ENCODE results near the gene CSMD2. TPM values are rescaled to one million over a fixed set of nuclear protein-coding genes. Genes with fewer than 3 reads are reported as not detected.

The CSMD2 gene
- polyA plus RNA-seq, 2 donors = 0.02 to 0.08 TPM

GRCh38 chr1:33650708-33651107, 514.3 kb downstream of the CSMD2 start:
- 77% methylated on average over 3 of the region's 3 CpGs for WGBS, 2 donors

GRCh38 chr1:33649759-33650158, 515.3 kb downstream of the CSMD2 start:
- no peak overlapping the region for H3K4me3 ChIP-seq (ENCODE audit: low read depth in 1 of 2, low read length in 2 of 2)
- H3K9me3 ChIP-seq (ENCODE audit: control insufficient read depth in 2 of 2, insufficient read depth in 1 of 2, low read depth in 1 of 2, low read length in 1 of 2) = peaks cover 0 to 3% of the 10 kb centered on the region in 2 donors
- WGBS, 2 donors = 84% methylated on average over 7 of the region's 7 CpGs
- no peaks in the 10 kb centered on the region for H3K4me1 ChIP-seq (ENCODE audit: control insufficient read depth in 2 of 2, insufficient read depth in 2 of 2, low read length in 1 of 2)
- H3K36me3 ChIP-seq (ENCODE audit: control insufficient read depth in 2 of 2, insufficient read depth in 2 of 2, low read length in 1 of 2) = no peaks in the 10 kb centered on the region
- H3K27ac ChIP-seq (ENCODE audit: low read depth in 2 of 2, low read length in 1 of 2) = no peak overlapping the region
- H3K27me3 ChIP-seq (ENCODE audit: control insufficient read depth in 1 of 2, insufficient read depth in 2 of 2, low read length in 2 of 2) = peaks cover 0 to 1% of the 10 kb centered on the region in 2 donors

More at GRCh38 chr1:33650708-33651107, 514.3 kb downstream of the CSMD2 start:
- Histone ChIP-seq H3K36me3 (ENCODE audit: control insufficient read depth in 2 of 2, insufficient read depth in 2 of 2, low read length in 1 of 2) (no peaks in the 10 kb centered on the region), H3K27me3 (ENCODE audit: control insufficient read depth in 1 of 2, insufficient read depth in 2 of 2, low read length in 2 of 2) (no peaks in the 10 kb centered on the region), H3K9me3 (ENCODE audit: control insufficient read depth in 2 of 2, insufficient read depth in 1 of 2, low read depth in 1 of 2, low read length in 1 of 2) (peaks cover 0 to 3% of the 10 kb centered on the region in 2 donors), H3K4me1 (ENCODE audit: control insufficient read depth in 2 of 2, insufficient read depth in 2 of 2, low read length in 1 of 2) (no peaks in the 10 kb centered on the region), H3K4me3 (ENCODE audit: low read depth in 1 of 2, low read length in 2 of 2) (no peak overlapping the region), H3K27ac (ENCODE audit: low read depth in 2 of 2, low read length in 1 of 2) (no peak overlapping the region)

DNA sequence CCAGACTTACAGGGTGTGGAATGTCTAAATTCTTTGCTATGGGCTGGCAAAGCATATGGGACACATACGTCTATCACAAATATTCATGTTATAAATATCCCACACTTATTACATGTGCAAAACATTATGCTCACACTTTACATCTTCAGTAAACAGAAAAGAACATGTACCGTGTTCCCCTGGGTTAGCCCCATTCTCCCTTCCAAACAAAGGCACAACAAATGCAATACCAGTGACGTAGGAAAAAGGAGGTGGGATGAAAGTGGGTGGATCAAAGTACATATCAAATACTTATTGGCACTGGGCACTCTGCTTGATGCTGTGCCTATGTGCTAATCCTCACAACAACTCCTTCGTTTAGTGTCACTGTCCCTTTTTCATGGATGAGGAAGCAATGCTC, 521.8 kb downstream of the CSMD2 start:
- Histone ChIP-seq H3K27ac (ENCODE audit: low read depth in 2 of 2, low read length in 1 of 2) (no peak overlapping the region), H3K27me3 (ENCODE audit: control insufficient read depth in 1 of 2, insufficient read depth in 2 of 2, low read length in 2 of 2) (peaks cover 0 to 3% of the 10 kb centered on the region in 2 donors), H3K4me3 (ENCODE audit: low read depth in 1 of 2, low read length in 2 of 2) (no peak overlapping the region), H3K4me1 (ENCODE audit: control insufficient read depth in 2 of 2, insufficient read depth in 2 of 2, low read length in 1 of 2) (no peaks in the 10 kb centered on the region), H3K36me3 (ENCODE audit: control insufficient read depth in 2 of 2, insufficient read depth in 2 of 2, low read length in 1 of 2) (no peaks in the 10 kb centered on the region), H3K9me3 (ENCODE audit: control insufficient read depth in 2 of 2, insufficient read depth in 1 of 2, low read depth in 1 of 2, low read length in 1 of 2) (peaks cover 0 to 3% of the 10 kb centered on the region in 2 donors)
- 56 to 73% methylated on average over 4 of the region's 4 CpGs for WGBS, 2 donors

DNA sequence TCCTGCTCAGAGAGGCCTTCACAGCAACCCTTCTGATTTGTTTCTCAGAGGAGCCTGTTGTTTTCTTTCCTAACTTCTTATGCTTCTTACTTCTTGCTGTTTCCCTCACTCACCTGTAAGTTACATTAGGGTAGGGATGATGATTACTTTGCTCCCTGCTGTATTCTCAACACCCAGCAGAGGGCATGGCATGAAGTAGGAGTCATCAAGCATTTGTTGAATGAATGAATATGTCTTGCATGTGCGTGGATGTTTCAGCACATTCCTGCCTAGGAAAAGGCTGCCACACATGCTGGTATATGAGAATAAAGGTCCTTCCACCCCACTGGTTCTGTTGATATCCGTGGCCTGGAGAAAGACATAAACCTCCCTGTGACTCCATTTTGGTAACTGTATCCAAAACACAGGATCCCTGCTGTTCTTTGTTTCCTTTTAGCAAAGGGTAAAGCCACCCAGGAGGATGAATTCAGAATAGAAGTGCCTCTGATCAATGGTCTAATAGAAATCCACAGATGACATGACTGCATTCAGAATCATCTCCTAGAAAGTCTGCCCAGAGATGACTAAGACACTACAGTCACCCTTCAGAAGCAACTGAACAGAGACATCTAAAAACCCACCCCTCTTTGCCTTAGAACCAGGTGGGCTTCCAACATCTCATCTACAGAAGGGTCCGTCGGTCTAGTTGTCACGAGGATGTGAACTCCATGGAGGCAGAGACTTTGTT, 523.8 kb downstream of the CSMD2 start:
- H3K27me3 ChIP-seq (ENCODE audit: control insufficient read depth in 1 of 2, insufficient read depth in 2 of 2, low read length in 2 of 2) = peaks cover 0 to 3% of the 10 kb centered on the region in 2 donors
- no peaks in the 10 kb centered on the region for H3K9me3 ChIP-seq (ENCODE audit: control insufficient read depth in 2 of 2, insufficient read depth in 1 of 2, low read depth in 1 of 2, low read length in 1 of 2)
- no peaks in the 10 kb centered on the region for H3K36me3 ChIP-seq (ENCODE audit: control insufficient read depth in 2 of 2, insufficient read depth in 2 of 2, low read length in 1 of 2)
- whole genome bisulfite sequencing, 2 donors = 75 to 78% methylated on average over 5 of the region's 5 CpGs
- no peak overlapping the region for H3K27ac ChIP-seq (ENCODE audit: low read depth in 2 of 2, low read length in 1 of 2)
- no peak overlapping the region for H3K4me3 ChIP-seq (ENCODE audit: low read depth in 1 of 2, low read length in 2 of 2)
- H3K4me1 ChIP-seq (ENCODE audit: control insufficient read depth in 2 of 2, insufficient read depth in 2 of 2, low read length in 1 of 2) = no peaks in the 10 kb centered on the region

DNA sequence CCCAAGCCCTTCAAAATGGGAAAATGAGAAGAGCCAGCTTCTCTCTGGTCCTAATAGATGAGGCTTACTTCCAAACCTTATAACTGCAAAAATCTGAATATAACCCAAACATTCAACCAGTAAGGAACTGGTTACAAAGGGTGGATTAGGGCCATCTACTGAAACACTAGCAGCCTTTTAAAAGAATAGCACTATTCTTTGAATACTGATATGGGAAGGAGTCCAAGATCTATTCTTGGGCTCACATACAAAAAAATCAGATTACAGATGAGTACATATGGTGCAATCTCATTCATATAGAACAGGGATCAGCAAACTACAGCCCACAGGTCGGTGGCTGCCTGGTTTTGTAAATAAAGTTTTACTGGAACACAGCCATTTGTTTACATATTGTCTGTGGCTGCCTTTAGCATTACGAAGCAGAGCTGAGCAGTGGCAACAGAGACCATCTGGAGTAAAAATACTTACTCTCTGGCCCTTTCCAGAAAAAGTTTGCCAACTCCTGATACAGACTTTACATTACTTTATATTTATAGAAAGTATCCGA, 524.8 kb downstream of the CSMD2 start:
- Histone ChIP-seq H3K4me1 (ENCODE audit: control insufficient read depth in 2 of 2, insufficient read depth in 2 of 2, low read length in 1 of 2) (peaks cover 2 to 3% of the 10 kb centered on the region in 2 donors), H3K36me3 (ENCODE audit: control insufficient read depth in 2 of 2, insufficient read depth in 2 of 2, low read length in 1 of 2) (no peaks in the 10 kb centered on the region), H3K4me3 (ENCODE audit: low read depth in 1 of 2, low read length in 2 of 2) (no peak overlapping the region), H3K27ac (ENCODE audit: low read depth in 2 of 2, low read length in 1 of 2) (no peak overlapping the region), H3K9me3 (ENCODE audit: control insufficient read depth in 2 of 2, insufficient read depth in 1 of 2, low read depth in 1 of 2, low read length in 1 of 2) (no peaks in the 10 kb centered on the region), H3K27me3 (ENCODE audit: control insufficient read depth in 1 of 2, insufficient read depth in 2 of 2, low read length in 2 of 2) (peaks cover 0 to 3% of the 10 kb centered on the region in 2 donors)
- WGBS, 2 donors = 43 to 46% methylated on average over 3 of the region's 3 CpGs

DNA sequence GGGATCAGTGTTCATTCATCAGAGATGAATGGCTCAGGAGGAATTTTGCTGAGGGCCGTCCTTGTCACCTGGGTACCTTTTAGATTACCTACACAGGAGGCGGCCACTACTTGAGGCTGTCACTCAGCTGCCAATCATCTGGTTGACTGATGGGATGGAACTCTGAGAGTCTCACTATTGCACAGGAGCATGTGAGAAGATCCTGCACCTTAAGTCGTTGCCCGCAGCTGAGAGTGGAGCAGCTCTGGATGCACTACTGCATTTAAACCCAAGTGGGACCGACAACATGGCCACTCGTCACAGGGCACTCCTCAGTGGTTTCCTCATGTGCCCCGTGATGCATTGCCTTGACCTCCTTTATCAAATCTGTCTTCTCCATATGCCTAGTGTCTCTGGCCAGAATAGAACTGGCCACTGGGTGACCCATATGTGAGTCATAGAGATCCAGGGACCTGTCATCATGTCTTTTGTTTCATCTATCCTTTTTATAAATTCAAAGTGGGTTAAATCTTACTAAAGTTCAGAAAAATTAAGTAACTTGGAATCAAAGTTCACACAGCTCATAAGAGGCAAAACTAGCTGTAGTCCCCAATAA, 527.1 kb downstream of the CSMD2 start:
- H3K4me3 ChIP-seq (ENCODE audit: low read depth in 1 of 2, low read length in 2 of 2) = no peak overlapping the region
- peaks cover 3 to 5% of the 10 kb centered on the region in 2 donors for H3K4me1 ChIP-seq (ENCODE audit: control insufficient read depth in 2 of 2, insufficient read depth in 2 of 2, low read length in 1 of 2)
- H3K27ac ChIP-seq (ENCODE audit: low read depth in 2 of 2, low read length in 1 of 2) = no peak overlapping the region
- H3K27me3 ChIP-seq (ENCODE audit: control insufficient read depth in 1 of 2, insufficient read depth in 2 of 2, low read length in 2 of 2) = peaks cover 0 to 3% of the 10 kb centered on the region in 2 donors
- no peaks in the 10 kb centered on the region for H3K36me3 ChIP-seq (ENCODE audit: control insufficient read depth in 2 of 2, insufficient read depth in 2 of 2, low read length in 1 of 2)
- WGBS, 2 donors = 87 to 88% methylated on average over 7 of the region's 7 CpGs
- H3K9me3 ChIP-seq (ENCODE audit: control insufficient read depth in 2 of 2, insufficient read depth in 1 of 2, low read depth in 1 of 2, low read length in 1 of 2) = peaks cover 2 to 4% of the 10 kb centered on the region in 2 donors

- Histone ChIP-seq H3K9me3 (ENCODE audit: control insufficient read depth in 2 of 2, insufficient read depth in 1 of 2, low read depth in 1 of 2, low read length in 1 of 2) (peaks cover 2 to 4% of the 10 kb centered on the region in 2 donors), H3K27me3 (ENCODE audit: control insufficient read depth in 1 of 2, insufficient read depth in 2 of 2, low read length in 2 of 2) (peaks cover 0 to 3% of the 10 kb centered on the region in 2 donors), H3K4me3 (ENCODE audit: low read depth in 1 of 2, low read length in 2 of 2) (no peak overlapping the region), H3K4me1 (ENCODE audit: control insufficient read depth in 2 of 2, insufficient read depth in 2 of 2, low read length in 1 of 2) (peaks cover 3 to 5% of the 10 kb centered on the region in 2 donors), H3K27ac (ENCODE audit: low read depth in 2 of 2, low read length in 1 of 2) (no peak overlapping the region), H3K36me3 (ENCODE audit: control insufficient read depth in 2 of 2, insufficient read depth in 2 of 2, low read length in 1 of 2) (no peaks in the 10 kb centered on the region)
- 91 to 95% methylated on average over 14 of the region's 14 CpGs for WGBS, 2 donors
Observed at GRCh38 chr1:33636209-33636608, 528.8 kb downstream of the CSMD2 start.

DNA sequence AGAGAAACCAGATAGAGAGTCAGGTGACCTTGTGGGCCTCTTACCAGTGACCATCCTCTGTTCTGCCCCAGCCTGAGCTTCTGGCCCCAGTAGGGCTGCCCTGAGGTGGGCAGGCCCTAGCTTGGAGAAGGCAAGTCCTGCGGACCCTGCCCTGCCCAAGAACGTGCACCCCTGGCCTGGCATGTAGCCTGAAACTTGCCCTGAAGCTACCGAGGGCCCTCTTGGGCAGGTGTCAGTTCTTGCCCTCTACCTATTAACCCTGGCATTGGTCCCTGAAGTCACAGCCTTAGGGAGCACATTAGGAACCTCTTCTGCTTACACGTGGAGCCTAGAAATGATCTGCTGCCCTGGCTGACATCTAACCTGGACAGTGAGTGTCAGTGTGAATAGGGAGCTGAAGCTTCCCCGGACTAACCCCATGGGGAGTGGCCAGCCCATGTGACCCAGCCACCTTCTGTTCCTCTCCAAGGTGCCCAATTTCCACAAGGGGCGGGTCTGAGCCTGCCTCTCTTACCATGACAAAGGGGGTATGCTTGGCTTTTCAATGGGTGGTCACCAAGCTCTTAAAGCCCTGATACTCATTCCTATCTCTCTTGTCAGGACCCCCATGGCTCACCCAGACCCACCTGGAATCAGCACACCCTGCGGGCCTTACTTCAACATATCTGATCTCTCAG, 529.6 kb downstream of the CSMD2 start:
- peaks cover 0 to 3% of the 10 kb centered on the region in 2 donors for H3K27me3 ChIP-seq (ENCODE audit: control insufficient read depth in 1 of 2, insufficient read depth in 2 of 2, low read length in 2 of 2)
- H3K4me3 ChIP-seq (ENCODE audit: low read depth in 1 of 2, low read length in 2 of 2) = no peak overlapping the region

DNA sequence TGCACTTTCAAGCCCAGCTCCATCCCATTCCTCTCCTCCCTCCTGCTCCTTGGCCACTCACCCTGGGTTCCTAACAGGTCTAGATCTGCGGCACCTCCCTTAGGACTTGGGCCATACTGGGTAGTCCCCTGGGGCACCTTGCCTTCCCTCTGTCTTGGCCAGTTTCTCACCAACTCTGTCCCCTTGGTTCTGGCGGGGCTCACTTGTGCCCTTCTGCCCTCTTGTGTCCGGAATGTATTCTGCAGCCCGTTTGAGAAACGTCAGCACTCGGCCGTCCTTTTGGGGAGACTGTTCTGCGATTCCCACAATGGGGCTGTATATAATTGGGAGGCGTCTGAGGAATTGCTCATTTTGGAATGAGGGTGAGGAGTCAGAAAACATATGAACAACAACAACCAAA, 530.2 kb downstream of the CSMD2 start:
- WGBS, 2 donors = 16 to 17% methylated on average over 9 of the region's 9 CpGs
- peaks cover 0 to 3% of the 10 kb centered on the region in 2 donors for H3K27me3 ChIP-seq (ENCODE audit: control insufficient read depth in 1 of 2, insufficient read depth in 2 of 2, low read length in 2 of 2)
- no peaks in the 10 kb centered on the region for H3K36me3 ChIP-seq (ENCODE audit: control insufficient read depth in 2 of 2, insufficient read depth in 2 of 2, low read length in 1 of 2)

More for the DNA sequence above, 529.6 kb downstream of the CSMD2 start:
- Histone ChIP-seq H3K9me3 (ENCODE audit: control insufficient read depth in 2 of 2, insufficient read depth in 1 of 2, low read depth in 1 of 2, low read length in 1 of 2) (peaks cover 2 to 4% of the 10 kb centered on the region in 2 donors), H3K36me3 (ENCODE audit: control insufficient read depth in 2 of 2, insufficient read depth in 2 of 2, low read length in 1 of 2) (no peaks in the 10 kb centered on the region), H3K27ac (ENCODE audit: low read depth in 2 of 2, low read length in 1 of 2) (no peak overlapping the region), H3K4me1 (ENCODE audit: control insufficient read depth in 2 of 2, insufficient read depth in 2 of 2, low read length in 1 of 2) (peaks cover 3 to 5% of the 10 kb centered on the region in 2 donors)
- 50 to 65% methylated on average over 7 of the region's 7 CpGs for WGBS, 2 donors

More for the DNA sequence above, 530.2 kb downstream of the CSMD2 start:
- Histone ChIP-seq H3K4me1 (ENCODE audit: control insufficient read depth in 2 of 2, insufficient read depth in 2 of 2, low read length in 1 of 2) (peaks cover 3 to 5% of the 10 kb centered on the region in 2 donors), H3K4me3 (ENCODE audit: low read depth in 1 of 2, low read length in 2 of 2) (no peak overlapping the region), H3K27ac (ENCODE audit: low read depth in 2 of 2, low read length in 1 of 2) (no peak overlapping the region), H3K9me3 (ENCODE audit: control insufficient read depth in 2 of 2, insufficient read depth in 1 of 2, low read depth in 1 of 2, low read length in 1 of 2) (peaks cover 2 to 4% of the 10 kb centered on the region in 2 donors)
